Measurements from ENCODE around the gene SRGN. TPM values are rescaled to one million over a fixed set of nuclear protein-coding genes. Genes with fewer than 3 reads are reported as not detected.

The SRGN gene
- total and polyA plus RNA-seq, 4 donors, result 121 to 230 (median 172) TPM

DNA sequence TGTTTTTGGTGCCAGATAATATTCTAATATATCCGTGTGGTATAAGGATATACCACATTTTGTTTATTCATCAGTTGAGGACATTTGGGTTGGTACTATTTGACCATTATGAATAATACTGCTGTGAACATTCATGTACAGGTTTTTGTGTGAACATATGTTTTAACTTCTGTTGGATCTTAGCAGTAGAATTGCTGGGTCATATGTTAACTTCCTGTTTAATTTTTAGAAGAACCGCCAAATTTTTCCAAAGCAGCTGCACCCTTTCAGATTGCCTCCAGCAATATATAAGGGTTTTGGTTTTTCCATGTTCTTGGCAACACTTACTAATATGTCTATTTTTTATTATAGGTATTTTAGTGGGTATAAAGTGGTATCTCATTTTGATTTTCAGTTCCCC is 58.9 kb downstream of the SRGN start:
- H3K4me1 ChIP-seq (ENCODE audit: control insufficient read depth in 1 of 2, insufficient read depth in 2 of 2, low read length in 2 of 2), result no peaks in the 10 kb centered on the region
- no peaks in the 10 kb centered on the region for H3K36me3 ChIP-seq (ENCODE audit: control insufficient read depth in 1 of 2, insufficient read depth in 2 of 2, low read length in 1 of 2)
- H3K27me3 ChIP-seq (ENCODE audit: control insufficient read depth in 1 of 2, insufficient read depth in 2 of 2, low read length in 1 of 2), result no peaks in the 10 kb centered on the region
- H3K27ac ChIP-seq (ENCODE audit: low read depth in 1 of 2, low read length in 2 of 2), result no peak overlapping the region
- WGBS, 2 donors, result 41 to 46% methylated on average over 2 of the region's 2 CpGs
- intact Hi-C loops (cut with DNase I), result no loop called here
- no peak overlapping the region for H3K4me3 ChIP-seq (ENCODE audit: low read length in 2 of 2)
- ATAC-seq (ENCODE audit: low FRiP score) (no peak), DNase-seq (no peak)
- no peaks in the 10 kb centered on the region for H3K9me3 ChIP-seq (ENCODE audit: control insufficient read depth, low read length)

DNA sequence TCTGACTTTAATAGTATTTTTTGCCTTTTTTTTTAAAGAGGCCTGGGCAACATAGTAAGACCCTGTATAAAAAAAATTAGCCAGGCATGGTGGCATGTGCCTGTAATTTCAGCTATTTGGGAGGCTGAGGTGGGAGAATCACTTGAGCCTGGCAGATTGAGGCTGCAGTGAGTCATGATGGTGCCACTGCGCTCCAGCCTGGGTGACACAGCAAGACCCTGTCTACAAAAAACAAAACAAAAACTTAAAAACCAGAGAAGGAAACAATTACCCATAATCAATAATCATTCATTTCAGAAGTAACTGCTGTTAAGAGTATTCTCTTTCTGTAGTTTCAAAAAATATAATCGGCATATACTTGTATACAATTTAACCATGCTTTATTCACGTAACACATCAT is 64.1 kb downstream of the SRGN start:
- ATAC-seq (ENCODE audit: low FRiP score) (no peak), DNase-seq (no peak)
- H3K9me3 ChIP-seq (ENCODE audit: control insufficient read depth, low read length), result no peaks in the 10 kb centered on the region
- intact Hi-C loops (cut with DNase I), result no loop called here
- no peak overlapping the region for H3K4me3 ChIP-seq (ENCODE audit: low read length in 2 of 2)
- no peak overlapping the region for H3K27ac ChIP-seq (ENCODE audit: low read depth in 1 of 2, low read length in 2 of 2)
- WGBS, 2 donors, result 96 to 98% methylated on average over 3 of the region's 3 CpGs
- H3K36me3 ChIP-seq (ENCODE audit: control insufficient read depth in 1 of 2, insufficient read depth in 2 of 2, low read length in 1 of 2), result no peaks in the 10 kb centered on the region
- H3K4me1 ChIP-seq (ENCODE audit: control insufficient read depth in 1 of 2, insufficient read depth in 2 of 2, low read length in 2 of 2), result no peaks in the 10 kb centered on the region
- H3K27me3 ChIP-seq (ENCODE audit: control insufficient read depth in 1 of 2, insufficient read depth in 2 of 2, low read length in 1 of 2), result no peaks in the 10 kb centered on the region

DNA sequence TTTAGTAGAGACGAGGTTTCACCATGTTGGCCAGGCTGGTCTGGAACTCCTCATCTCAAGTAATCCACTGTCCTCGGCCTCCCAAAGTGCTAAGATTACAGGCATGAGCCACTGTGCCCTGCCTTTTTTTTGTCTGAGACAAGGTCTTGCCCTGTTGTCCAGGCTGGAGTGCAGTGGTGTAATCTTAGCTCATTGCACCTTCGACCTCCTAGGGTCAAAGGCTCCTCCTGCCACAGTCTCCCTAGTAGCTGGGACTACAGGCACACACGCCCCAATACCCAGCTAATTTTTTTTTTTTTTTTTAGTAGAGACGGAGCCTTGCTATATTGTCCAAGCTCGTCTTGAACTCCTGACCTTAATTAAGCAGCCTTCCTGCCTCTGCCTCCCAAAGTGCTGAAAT is 65.3 kb downstream of the SRGN start:
- DNase-seq (no peak), ATAC-seq (ENCODE audit: low FRiP score) (no peak)
- 93% methylated on average over 6 of the region's 6 CpGs for WGBS, 2 donors
- Histone ChIP-seq H3K36me3 (ENCODE audit: control insufficient read depth in 1 of 2, insufficient read depth in 2 of 2, low read length in 1 of 2) (no peaks in the 10 kb centered on the region), H3K4me3 (ENCODE audit: low read length in 2 of 2) (no peak overlapping the region), H3K27ac (ENCODE audit: low read depth in 1 of 2, low read length in 2 of 2) (no peak overlapping the region), H3K27me3 (ENCODE audit: control insufficient read depth in 1 of 2, insufficient read depth in 2 of 2, low read length in 1 of 2) (no peaks in the 10 kb centered on the region), H3K4me1 (ENCODE audit: control insufficient read depth in 1 of 2, insufficient read depth in 2 of 2, low read length in 2 of 2) (no peaks in the 10 kb centered on the region), H3K9me3 (ENCODE audit: control insufficient read depth, low read length) (no peaks in the 10 kb centered on the region)
- intact Hi-C loops (cut with DNase I), result no loop called here

Other genes with a start within 250 kb of the SRGN start
- gene DDX50, start 186.8 kb upstream of the SRGN start, total RNA-seq, result 10 to 100 TPM; 32.0 to 36.5 TPM
- gene DDX50, start 186.8 kb upstream of the SRGN start, polyA plus RNA-seq, result 10 to 100 TPM; 34.0 to 39.8 TPM
- gene DDX21, start 131.9 kb upstream of the SRGN start, total RNA-seq, result 10 to 100 TPM; 34.9 to 52.4 TPM
- gene DDX21, start 131.9 kb upstream of the SRGN start, polyA plus RNA-seq, result 10 to 100 TPM; 13.7 to 22.0 TPM
- gene KIFBP, start 99.3 kb upstream of the SRGN start, total RNA-seq, result 10 to 100 TPM; 27.4 to 28.4 TPM
- gene KIFBP, start 99.3 kb upstream of the SRGN start, polyA plus RNA-seq, result 10 to 100 TPM; 19.0 to 23.3 TPM
- 10 to 100 TPM; 47.4 to 49.2 TPM for gene VPS26A, start 36.1 kb downstream of the SRGN start, total RNA-seq
- 10 to 100 TPM; 31.9 to 42.4 TPM for gene VPS26A, start 36.1 kb downstream of the SRGN start, polyA plus RNA-seq
- gene SUPV3L1, start 92.1 kb downstream of the SRGN start, total RNA-seq, result 10 to 100 TPM; 21.4 to 28.2 TPM
- gene SUPV3L1, start 92.1 kb downstream of the SRGN start, polyA plus RNA-seq, result 10 to 100 TPM; 15.8 to 76.3 TPM
- not detected for gene HKDC1, start 132.2 kb downstream of the SRGN start, total RNA-seq
- gene HKDC1, start 132.2 kb downstream of the SRGN start, polyA plus RNA-seq, result 1 to 10 TPM in 1 of 2 donors, not detected in 1; 3.1 TPM
- 100 to 1,000 TPM; 117 to 133 TPM for gene HK1, start 190.4 kb downstream of the SRGN start, total RNA-seq
- 10 to 100 TPM; 41.7 to 67.6 TPM for gene HK1, start 190.4 kb downstream of the SRGN start, polyA plus RNA-seq